Stimulated activated CD8-positive, alpha-beta memory T cell treated with anti-CD3 and anti-CD28 coated beads, Interleukin-4, amount 100 ng/mL, for 4 hours (primary cell): ENCODE measurements around the gene TBX10.

Experiments used
- DNase-seq, 2 donors: peaks; one replicate each; pipeline ENCODE4 v3.0.0-alpha.2; 2020; ENCODE audit warnings: low read depth in 2 of 2, low spot score in 1 of 2

Gene TBX10

DNA sequence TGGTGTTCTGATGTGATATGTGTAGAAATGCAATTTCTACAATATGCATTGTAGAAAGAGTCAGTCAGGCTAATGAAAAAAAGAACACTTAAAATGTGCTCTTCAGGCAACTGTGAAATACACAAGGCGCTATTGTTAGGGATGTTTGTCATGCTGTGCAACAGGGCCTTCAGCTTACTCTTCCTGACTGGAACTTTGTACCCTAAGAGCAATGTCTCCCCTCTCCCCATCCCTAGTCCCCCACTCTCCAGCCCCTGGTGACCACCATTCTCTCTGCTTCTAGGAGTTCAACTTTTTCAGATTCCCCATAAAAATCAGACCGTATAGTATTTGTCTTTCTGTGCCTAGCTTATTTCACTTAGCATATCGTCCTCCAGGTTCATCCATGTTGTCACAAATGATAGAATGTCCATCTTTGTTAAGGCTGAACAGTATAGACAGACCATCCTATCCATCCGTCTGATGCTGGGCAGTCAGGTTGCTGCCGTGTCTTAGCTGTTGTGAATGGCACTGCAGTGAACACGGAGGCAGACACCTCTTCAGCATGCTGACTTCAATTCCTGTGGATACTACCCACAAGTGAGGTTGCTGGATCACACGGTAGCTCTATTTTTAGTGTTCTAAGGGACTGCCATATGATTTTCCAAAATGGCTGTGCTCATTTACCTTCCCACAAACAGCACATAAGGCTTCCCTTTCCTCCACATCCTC, 22.2 kb downstream of the TBX10 start:
- DNase-seq: no peak

DNA sequence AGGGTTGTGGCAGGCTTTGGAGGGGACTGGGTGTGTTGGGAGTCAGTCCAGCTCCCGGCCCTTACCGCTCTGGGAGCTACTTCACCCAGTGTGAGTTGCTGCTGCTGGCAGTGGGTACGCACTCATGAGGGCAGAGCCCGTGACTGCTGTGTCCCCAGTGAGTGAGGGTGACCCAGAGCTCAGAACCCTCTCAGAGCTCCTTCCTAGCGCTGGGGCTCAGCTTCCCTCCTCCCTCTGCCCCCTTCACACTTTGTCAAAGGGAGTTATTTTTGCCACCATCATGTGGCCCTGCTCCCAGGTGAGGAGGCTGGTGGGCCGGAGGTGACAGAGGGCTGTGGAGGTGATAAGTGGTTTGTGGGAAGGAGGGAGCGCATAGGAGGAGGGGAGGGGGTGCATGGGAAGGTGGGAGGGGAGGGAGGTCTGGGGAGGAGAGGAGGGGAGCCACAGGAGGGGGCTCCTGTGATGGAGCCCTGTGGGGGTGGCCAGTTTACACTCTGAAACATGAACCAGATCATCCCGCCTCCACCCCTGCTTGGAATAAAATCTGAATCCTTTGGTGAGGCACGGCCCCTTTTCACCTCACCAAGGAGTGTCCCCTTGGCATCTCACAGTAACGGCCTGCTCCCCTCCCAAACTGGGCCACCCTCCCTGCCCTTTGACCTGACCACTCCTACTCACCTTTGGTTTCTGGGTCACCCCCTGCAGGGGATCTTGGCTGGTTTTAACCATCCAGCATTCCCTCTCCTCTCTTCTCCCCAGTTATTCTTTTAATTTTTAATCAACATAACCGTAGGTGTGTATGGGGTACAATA, 22.9 kb downstream of the TBX10 start:
- no peak for DNase-seq

DNA sequence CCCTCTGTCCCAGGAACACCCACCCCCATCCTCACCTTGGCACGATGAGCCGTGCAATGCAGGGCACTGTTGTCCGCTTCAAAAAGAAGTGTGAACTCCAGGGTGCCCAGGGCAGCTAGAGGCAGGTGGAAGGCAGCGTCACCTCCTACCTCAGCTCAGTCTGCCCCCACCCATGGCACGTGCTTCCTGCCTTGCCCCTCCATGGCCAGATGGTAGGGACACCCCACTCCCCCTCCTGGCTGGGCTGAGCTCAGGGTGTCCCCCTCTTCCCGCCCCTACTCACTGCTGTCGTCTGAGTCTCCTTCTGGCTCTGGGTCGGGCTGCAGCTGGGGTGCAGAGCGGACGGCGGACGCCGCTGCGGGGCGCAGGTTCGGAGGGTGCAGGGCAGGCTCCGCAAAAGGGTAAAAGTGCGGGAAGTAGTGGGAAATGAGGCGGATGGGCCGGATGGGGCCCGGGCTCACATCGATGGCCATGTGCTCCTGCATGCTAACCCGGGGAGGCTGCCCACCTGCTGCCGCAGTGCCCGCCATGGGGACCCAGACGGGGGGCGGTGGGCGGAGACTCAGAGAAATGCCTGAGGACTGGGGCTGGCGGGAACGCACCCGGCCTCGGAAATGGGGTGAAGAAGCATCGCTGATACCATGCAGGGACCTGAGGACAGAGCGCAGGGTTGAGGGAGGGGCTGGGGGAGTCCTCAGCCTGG, 23.7 kb downstream of the TBX10 start:
- no peak for DNase-seq

DNA sequence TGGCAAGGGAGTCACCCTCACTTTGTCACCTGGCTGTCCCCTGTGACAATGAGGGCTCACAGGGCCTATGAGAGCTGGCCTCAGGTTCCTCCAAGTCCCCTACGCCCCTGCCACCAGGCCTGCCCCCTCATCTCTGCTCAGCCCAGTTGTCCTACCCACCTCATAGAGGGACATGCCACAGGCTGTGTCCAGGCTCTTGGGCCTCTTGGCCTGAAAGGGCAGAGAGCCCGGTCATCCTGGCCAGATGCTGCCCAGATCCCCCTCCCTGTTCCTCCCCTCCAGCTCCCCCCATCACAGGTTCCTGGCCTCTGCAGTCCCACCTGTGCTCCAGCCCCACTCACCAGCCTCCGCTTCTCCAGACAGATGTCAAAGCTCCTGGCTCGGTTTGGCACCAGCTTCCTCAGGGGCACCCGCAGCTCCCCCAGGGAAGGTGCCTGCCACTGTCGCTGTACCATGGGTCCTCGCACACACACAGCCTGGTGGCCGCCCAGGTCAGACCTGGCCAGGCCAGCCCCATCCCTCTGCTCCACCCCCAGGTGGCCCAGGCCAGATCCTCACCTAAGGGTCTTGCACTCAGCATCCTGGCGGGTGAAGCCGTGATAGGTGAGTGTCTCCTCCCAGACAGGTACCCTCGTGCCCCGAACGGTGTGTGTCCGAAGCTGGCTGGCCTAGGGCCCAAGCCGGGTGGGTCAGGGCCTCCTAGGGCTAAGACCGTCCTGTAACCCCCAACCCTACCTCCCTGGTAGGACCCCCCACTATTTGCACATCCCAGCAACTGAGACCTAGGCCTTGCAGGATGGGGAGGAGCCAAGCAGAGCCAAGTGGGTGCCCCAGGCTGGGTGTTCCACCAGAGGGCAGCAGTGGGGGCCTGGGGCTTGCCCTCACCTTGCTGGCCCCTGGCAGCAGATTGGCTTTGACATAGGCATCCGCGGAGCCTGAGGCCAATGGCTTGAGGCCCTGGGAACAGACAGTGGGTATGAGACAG, 24.5 kb downstream of the TBX10 start:
- DNase-seq: no peak

DNA sequence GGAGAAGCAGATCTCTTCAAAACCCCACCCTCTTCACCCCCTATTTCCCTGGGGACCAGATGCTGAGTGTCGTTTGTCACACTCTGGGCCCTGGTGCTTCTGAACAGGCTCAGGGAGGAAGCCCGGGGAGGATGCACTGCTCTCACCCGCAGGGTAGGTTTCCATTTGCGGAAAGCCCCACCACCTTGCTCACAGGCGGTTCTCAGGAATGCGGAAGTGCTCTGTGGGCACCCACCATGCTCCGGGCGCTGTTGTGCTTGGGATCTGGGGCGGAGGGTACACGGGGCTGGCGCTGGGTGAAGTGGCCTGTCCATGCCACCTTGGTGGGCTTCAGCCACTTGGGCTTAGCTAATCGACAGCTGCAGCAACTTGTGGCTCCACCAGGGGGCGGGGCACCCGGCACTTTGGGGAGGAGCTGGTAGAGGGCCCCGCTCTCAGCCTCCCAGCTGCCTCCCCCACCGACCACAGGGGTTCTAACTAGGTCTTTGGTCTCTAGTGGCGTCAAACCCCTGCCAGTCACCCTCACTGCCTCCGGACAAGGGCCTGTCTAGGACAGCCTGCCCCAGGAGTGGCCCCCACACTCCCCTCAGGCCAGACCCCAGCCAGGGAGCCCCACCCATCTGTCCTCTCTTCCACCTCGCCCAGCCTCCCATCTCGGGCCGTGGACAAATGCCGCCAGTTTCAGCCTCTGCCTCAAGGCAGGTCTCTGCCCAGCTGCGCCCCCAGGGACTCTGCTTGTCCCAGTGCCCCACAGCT, 25.4 kb downstream of the TBX10 start:
- peak; percentile 70 to 74 for DNase-seq

DNA sequence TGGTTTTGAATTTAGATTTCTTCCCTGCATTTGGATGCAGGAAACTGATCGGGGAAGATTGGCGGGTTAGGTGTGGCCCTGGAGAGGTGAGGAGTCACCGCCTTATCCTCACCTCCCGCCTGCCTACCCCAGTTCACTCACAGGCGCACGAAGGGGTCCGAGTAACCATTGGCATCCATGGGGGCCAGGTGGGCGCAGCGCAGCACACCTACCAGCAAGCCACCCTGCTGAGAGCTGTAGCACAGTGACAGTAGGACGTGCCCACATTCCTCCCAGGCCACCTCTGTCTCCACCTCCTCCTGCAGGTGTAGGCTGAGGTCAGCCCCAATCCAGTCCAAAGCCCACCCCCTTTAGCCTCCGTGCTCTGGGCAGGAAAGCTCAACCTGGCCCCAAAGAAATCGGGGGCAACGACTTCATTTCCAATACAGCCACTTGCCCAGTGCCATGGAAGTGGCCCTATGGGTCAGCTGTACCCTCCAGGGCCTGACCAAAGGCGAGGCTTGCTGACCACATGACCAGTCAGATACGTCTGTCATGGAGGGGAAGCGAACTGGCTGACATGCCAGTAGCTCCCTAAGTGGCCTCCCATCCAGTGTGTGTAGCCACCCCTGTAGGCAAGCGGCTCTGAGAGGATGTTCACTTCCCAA, 26.1 kb downstream of the TBX10 start:
- no peak for DNase-seq

DNA sequence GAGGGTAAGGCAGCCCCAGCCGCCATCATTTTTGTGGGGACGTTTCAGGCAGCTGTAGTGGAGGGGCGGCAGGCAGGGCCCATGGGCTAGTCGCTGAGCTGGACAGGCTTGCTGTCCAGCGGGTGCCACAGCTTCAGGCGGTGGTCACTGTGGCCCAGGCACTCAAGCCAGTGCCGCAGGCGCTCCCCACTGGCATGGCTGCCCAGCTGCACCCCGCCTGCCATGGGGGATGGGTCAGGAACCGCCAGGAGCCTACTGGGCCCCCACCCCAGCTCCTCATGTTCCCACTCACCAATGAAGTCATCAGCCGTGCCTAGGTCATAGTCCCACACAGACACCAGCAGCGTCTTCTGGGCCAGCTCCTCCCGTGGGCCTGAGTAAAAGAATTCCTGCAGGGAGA, 26.8 kb downstream of the TBX10 start:
- no peak for DNase-seq

DNA sequence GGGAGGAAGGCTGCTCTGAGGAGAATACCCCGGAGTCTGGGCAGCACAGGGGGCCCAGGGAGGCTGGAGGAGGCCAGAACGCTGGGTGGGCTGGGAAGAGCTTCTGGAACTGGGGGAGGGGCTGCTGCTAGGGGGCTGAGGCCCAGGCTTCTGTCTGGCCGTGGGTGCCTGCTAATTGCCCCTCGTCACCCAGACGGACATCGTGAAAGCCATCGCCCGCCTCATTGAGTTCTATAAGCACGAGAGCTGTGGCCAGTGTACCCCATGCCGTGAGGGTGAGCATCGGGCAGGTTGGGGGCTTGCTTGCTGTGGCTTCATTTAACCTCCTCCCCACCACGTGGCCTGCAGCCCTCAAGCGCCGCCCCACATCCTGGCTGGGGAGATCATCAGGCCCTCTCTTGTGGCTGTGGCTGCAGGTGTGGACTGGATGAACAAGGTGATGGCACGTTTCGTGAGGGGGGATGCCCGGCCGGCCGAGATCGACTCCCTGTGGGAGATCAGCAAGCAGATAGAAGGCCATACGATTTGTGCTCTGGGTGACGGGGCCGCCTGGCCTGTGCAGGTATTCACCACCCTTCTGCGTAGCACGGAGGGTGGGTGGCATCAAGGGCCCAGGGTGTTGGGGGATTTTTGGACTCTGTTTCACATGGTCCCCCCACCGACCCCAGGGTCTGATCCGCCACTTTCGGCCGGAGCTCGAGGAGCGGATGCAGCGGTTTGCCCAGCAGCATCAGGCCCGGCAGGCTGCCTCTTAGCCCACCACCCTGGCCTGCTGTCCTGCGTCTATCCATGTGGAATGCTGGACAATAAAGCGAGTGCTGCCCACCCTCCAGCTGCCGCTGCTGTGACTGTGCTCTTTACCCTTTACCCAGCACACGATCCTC, 27.6 kb downstream of the TBX10 start:
- no peak for DNase-seq

DNA sequence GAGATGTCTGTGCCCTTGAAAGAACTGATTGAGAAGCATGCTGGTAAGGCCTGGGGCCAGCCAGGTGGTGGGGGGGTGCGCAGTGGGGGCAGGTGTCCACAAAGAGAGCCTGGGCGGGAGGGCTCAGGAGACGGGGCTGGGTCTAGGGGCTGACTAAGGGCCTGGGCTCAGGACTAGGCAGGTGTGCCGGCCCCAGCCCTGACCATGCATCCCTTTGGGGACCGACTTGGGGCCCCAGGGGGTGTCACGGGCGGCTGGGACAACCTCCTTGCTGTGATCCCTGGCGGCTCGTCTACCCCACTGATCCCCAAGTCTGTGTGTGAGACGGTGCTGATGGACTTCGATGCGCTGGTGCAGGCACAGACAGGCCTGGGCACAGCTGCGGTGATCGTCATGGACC, 28.4 kb downstream of the TBX10 start:
- DNase-seq: no peak

DNA sequence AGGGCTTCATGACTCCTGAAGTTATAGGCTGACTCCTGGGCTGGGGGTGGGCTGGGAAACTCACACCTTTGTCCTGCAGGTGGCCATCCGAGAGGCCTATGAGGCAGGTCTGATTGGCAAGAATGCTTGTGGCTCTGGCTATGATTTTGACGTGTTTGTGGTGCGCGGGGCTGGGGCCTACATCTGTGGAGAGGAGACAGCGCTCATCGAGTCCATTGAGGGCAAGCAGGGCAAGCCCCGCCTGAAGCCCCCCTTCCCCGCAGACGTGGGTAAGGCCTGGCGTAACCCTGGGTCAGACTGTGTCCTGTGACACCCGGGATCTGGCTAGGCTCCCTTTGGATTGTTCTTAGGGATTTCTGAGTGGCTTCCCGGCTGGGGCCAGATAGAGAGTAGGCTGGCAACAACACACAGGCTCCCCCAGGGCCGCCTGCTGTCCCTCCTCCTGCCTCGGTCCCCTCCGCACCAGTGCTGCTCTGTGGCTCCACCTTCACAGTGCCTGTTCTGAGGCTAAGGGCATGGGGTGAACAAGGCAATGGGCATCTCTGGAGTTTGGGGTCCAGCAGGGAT, 29.2 kb downstream of the TBX10 start:
- DNase-seq: no peak

DNA sequence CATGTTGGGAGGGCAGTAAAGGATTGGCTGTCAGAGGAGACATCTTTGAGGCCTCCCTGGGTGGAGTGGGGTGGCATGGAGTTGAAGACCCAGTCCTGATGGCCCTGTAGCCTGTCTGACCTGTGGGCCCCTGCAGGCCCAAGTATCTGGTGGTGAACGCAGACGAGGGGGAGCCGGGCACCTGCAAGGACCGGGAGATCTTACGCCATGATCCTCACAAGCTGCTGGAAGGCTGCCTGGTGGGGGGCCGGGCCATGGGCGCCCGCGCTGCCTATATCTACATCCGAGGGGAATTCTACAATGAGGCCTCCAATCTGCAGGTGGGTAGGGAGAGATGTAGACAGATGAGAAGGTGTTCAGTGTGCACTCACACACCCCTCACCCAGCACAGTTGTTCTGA, 30.2 kb downstream of the TBX10 start:
- DNase-seq: no peak

DNA sequence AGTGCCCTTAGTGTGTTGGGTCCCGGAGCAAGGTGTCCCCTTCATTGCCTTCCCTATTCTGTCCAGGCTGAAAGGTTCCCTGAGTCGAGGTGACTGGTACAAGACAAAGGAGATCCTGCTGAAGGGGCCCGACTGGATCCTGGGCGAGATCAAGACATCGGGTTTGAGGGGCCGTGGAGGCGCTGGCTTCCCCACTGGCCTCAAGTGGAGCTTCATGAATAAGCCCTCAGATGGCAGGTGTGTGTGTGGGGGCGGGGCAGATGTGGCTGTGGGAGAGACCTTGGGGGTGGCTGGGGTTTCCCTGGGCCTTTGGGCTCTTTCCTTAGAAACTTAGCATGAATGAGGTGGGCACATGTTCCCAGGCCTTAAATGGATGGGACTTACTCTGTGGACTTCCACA, 31.1 kb downstream of the TBX10 start:
- no peak for DNase-seq

DNA sequence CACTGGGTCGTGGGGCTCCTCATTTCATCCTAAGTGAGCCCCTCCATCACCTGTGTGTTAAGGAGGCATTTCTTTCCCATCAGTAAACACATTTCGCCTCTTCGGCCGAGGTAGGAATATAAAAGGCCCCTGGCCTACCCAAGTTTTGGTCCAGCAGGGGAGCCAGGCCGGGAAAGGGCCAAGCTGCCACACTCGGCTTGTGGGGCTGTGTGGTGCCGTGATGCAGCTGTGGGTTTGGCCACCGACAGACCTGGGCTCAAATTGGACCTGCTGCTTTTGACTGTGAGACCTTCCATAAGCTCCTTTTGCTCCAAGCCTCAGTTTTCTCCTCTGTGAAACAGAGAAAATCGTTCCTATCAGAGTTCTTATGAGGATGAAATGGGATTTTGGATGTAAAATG, 32.1 kb downstream of the TBX10 start:
- DNase-seq: no peak

DNA sequence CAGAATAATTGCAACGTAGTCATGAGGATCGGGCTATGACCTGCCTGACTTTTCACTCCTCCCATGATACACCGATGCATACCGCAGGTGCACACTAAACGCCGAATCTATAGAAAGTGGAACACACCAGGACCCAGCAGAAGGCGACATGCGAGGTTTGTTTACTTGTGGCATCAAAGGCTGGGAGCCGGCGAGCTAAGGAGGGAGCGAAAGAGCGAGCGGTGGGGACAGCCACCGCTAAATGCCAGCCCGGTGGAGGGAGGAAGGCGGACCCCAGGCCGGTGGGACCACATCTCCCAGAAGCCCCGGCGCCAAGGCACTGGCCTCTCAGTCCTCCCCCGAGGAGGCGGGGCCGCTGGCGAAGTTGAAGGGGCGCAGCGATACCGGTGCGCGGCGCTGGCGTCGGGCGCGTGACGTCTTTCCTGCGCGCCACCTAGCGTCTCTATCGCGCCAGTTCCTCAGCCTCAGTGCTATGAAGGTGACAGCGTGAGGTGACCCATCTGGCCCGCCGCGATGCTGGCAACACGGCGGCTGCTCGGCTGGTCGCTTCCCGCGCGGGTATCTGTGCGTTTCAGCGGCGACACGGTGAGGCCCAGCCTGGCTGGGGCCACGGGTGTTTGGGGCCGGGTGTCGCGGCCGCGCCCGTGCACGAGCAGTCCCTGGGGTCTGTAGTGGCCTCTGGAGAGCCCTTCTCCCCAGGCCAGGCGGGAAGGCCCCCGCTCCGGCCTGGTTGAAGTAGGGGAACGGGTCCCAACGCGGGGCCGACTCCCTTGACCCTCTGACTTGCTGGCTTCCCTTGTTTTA, 32.9 kb downstream of the TBX10 start, which contains the start of gene NDUFV1:
Gene NDUFV1, plus strand, starts transcription at position 445 of the 804 bp plus-strand sequence. Its CDS starts 69 bp downstream, at position 514.
- peak; percentile 91 to 93 for DNase-seq

DNA sequence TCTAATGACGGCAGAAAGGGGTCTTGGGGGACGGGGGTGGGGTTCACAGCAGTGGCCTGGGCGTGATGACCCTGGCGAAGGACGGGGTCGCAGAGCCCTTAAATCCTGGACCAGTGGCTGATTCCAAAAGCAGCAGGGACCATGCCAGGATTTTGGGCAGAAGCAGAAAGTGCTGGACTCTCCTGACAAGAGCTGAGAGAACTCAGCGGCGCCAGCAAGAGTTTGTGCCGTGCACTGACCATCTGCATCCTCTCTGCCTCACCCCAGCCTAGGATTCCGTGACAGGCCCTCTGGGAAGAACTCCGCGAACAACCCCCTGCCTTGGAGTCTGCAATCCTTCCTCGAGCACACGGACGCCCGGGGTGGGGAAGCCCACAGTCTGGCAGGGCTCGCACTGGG, 33.5 kb downstream of the TBX10 start:
- DNase-seq: no peak

DNA sequence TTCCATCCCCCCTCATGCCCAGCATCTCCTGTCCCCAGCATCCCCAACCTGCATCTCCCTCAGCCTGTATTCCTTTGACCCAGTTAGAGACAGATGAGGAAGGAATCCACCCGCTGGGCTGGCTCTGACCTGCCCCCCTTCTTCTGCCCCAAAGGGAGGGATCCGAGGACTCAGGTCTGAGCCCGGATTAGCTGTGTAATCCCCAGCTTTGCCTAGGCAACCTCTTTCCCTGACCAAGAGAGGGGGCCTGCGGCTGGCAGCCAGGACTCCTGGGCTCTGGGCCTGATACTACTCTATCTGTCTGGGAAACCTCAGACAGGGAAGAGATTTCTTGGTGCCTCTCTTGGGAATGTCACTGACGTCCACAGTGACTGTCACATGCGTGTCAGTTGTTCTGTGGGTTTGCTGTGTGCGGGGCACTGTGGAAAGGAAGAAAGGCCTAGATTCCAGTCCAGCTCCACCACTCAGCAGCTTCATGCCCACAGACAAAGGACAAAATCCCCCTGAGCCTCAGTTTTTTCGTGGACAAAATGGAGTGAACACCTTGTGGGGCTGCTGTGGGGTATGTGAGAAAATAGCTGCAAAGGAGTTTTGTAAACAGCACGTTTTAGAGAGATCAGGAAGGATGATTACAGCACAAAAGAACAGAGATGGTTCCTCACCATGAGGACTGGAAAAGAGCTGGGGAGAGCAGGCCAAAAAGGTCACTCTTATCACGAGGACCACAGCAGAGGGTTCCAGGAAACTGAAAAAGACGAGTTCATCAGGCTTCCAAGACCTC, 34.1 kb downstream of the TBX10 start:
- no peak for DNase-seq

DNA sequence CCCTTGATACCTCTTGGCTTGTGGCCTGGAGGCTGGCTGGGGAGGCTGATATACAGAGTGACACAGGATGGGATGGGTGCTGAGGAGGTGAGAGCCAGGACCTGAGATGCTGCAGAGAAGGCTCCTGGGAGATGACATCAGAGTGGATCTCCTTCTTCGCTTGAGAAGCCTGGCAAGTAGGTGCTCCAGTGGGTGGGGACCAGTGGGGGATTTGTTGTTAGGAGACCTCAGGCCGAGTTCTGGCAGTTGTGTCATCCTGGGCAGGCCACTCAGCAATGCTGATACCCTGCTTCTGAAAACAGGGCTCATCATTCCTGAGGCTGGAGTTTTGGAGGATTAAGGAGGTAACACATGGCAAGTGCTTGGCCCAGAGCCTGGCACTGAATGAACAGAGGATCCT, 34.7 kb downstream of the TBX10 start:
- no peak for DNase-seq
